Adrenal gland (tissue), 5 donors: Measurements from ENCODE around the gene GPBAR1.

ENCODE experiments used
- POLR2A ChIP-seq, 2 donors: fragments of 450-650 bp; IDR thresholded peaks; one replicate each; pipeline ENCODE4 v1.6.1; 2017; ENCODE audit warnings: antibody characterized with exemption in 2 of 2, mild to moderate bottlenecking in 2 of 2, moderate library complexity in 1 of 2
- TF ChIP-seq, protein P1 (sequence below), 6 experiments: fragments of 450-650 bp in 4 of 6; fragments of 200-600 bp in 2 of 6; sonication (generic) in 1 of 6; IDR thresholded peaks; 1 replicate in 5 of 6; 2 replicates in 1 of 6; pipeline versions ENCODE4 v1.5.1 to v1.8.0; 2016 to 2021; ENCODE audit warnings: antibody characterized with exemption in 6 of 6, mild to moderate bottlenecking in 2 of 6, moderate library complexity in 1 of 6
- donor health status: DM: no; HTN: no; CAD: no.

DNA sequence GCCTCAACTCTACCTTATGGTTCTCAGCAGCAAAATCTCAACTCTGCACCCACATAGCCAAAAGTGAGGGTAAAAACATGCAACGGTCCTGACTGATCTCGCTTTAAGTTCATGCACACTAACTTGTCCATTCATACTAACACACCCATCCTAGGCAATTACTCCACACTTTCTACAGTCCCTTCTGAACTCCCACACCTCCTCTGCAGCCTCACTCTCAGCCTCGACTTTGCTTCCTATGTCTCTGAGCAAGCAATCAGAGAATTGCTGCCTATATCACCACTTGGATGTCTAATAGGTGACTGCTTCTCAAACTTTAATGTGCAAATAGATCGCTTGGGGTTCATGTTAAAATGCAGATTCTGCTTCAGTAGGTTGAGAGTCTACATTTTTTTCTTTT is 39.3 kb downstream of the GPBAR1 start:
- TF ChIP-seq, protein P1, sequence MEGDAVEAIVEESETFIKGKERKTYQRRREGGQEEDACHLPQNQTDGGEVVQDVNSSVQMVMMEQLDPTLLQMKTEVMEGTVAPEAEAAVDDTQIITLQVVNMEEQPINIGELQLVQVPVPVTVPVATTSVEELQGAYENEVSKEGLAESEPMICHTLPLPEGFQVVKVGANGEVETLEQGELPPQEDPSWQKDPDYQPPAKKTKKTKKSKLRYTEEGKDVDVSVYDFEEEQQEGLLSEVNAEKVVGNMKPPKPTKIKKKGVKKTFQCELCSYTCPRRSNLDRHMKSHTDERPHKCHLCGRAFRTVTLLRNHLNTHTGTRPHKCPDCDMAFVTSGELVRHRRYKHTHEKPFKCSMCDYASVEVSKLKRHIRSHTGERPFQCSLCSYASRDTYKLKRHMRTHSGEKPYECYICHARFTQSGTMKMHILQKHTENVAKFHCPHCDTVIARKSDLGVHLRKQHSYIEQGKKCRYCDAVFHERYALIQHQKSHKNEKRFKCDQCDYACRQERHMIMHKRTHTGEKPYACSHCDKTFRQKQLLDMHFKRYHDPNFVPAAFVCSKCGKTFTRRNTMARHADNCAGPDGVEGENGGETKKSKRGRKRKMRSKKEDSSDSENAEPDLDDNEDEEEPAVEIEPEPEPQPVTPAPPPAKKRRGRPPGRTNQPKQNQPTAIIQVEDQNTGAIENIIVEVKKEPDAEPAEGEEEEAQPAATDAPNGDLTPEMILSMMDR (IDR thresholded peaks at IDR 0.05) = no peak
- no peak for TF ChIP-seq POLR2A (IDR thresholded peaks at IDR 0.05)
